HG02840 (cell line): ENCODE measurements around the gene FRMD4A.
"Not testable (repeated sequence)": the region's sequence is repeated elsewhere in the genome, so short reads cannot be mapped to it uniquely, and the experiment has no call there.

Experiments used
- ATAC-seq: cut with Tn5 transposase; IDR thresholded peaks from one replicate; pipeline ENCODE4 v1.9.1; 2021; ENCODE audit warnings: mild to moderate bottlenecking, moderate library complexity, moderate number of reproducible peaks; ENCODE audit not compliant: unreplicated experiment, low FRiP score

The FRMD4A gene

GRCh38 chr10:13930120-13930519, 400.6 kb downstream of the FRMD4A start:
- no peak for ATAC-seq

- no peak for ATAC-seq
Measured at GRCh38 chr10:13928451-13928850, 402.3 kb downstream of the FRMD4A start.

GRCh38 chr10:13925971-13926780, 404.5 kb downstream of the FRMD4A start:
- ATAC-seq = no peak

- no peak for ATAC-seq
Measured at GRCh38 chr10:13924040-13924725, 406.5 kb downstream of the FRMD4A start.

- no peak for ATAC-seq
Measured at GRCh38 chr10:13922586-13922985, 408.1 kb downstream of the FRMD4A start.

GRCh38 chr10:13921941-13922340, 408.8 kb downstream of the FRMD4A start:
- ATAC-seq = no peak

DNA sequence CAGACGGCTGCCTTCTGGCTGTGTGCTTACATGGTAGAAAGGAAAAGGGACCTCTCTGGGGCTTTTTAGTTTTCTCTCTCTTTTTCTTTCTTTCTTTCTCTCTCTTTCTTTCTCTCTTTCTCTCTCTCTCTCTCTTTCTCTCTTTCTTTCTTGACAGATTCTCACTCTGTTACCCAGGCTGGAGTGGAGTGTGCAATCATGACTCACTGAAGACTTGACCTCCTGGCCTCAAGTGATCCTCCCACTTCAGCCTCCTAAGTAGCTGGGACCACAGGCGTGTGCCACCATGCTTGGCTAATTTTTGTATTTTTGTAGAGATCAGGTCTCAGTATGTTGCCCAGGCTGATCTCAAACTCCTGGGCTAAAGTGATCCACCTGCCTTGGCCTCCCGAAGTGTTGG, 409.6 kb downstream of the FRMD4A start:
- ATAC-seq = not testable (repeated sequence)

- no peak for ATAC-seq
Measured at GRCh38 chr10:13920465-13920864, 410.3 kb downstream of the FRMD4A start.

DNA sequence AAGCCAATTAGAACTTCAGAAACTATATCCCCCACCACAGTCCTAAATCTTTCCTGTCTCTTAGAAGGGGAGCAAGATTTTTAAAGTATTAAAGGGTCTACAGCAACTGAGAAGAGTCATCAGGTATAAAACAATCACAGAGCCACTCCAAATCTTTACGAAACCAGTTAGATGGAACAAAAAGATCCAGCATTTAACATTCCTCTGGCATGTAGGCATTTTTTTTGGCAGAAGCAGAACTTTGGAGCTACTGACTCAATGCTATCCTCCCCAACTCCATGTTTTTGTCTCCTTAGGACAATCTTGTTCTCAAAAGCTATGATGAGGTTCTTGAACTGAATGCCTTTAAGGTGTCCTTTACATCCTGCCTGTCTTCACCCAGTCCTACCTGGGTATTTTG, 410.7 kb downstream of the FRMD4A start:
- ATAC-seq = no peak

- no peak for ATAC-seq
Measured at GRCh38 chr10:13917791-13918190, 412.9 kb downstream of the FRMD4A start.

DNA sequence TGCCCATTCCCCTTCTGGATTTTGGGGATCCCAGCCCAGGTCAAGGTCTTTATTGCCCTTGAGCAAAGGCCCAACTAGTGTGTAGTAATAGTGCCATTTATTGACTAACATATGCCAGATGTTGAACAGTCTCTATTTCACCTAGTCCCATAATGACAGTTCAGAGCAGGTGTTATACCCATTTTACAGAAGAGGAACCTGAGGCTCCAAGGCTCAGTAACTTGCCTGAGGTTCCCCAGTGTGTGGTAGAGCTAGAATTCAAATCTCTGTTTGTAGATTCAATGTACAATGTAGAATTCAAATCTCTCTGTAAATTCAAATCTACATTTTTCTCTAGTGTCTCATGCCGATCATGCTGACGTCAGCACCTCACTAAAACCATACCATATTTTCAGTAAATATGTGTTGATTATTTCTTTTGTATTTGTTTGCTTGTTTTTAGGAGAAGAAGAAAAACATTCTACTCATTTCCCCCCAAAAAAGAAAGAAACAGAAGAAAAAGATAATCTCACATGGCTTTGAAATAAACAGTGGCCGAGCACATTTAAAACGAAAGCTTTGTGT, 414.3 kb downstream of the FRMD4A start:
- ATAC-seq = no peak

GRCh38 chr10:13915710-13916109, 415.0 kb downstream of the FRMD4A start:
- ATAC-seq = no peak

GRCh38 chr10:13913897-13914296, 416.8 kb downstream of the FRMD4A start:
- no peak for ATAC-seq

GRCh38 chr10:13911821-13912520, 418.8 kb downstream of the FRMD4A start:
- no peak for ATAC-seq

DNA sequence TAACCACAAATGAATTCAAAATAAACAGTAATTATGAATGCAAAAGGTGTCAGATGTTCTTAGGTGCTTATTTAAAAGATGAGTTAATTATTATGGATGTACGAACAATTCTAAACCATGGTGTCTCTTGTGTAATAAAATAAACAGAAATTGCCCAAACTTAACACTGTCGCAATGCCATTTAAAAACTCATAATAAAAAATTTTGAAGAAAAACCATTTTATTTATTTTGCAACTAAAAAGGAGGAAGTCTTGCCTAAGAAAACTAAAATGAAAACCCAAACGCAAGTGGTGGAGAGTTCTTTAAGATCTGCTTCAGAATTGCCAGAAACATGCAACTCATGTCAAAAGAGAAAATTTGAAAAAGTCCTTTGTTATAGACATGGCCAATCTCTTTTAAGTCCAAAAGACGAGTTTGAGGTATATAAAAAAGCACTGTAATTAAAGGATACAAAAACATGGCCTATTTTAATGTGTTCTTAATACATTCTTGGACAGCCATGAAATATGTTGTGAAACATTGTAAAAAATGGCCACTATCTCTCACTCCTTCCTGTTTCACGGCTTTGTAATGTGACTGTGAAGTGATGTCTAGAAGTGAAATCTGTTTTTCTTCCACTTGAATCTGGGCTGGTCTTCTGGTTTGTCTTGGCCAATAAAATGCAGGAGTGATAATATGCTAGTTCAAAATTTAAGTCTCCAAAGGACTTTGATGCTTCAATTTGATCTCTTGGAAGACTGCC, 421.0 kb downstream of the FRMD4A start:
- no peak for ATAC-seq

GRCh38 chr10:13908475-13908874, 422.2 kb downstream of the FRMD4A start:
- ATAC-seq = no peak

- ATAC-seq = no peak
Measured at GRCh38 chr10:13907570-13907969, 423.2 kb downstream of the FRMD4A start.

DNA sequence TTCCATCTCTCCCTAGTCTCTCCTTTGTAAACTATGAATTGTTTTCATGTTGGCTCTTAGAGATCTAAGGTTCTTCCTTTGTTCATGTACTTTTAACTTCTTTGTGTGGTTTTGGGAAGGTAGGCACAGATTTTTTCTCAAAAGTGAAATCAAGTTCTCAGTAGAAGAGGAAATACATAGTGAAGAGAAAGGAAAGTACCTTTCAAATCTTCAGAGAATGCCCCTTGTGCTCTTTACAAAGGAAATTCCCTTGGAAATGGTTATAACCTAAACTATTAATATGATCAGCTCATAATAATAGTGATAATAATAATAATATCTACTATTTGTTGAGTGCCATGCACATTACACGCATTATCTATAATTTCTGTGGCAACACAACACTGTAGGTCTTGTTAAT, 425.4 kb downstream of the FRMD4A start:
- no peak for ATAC-seq

DNA sequence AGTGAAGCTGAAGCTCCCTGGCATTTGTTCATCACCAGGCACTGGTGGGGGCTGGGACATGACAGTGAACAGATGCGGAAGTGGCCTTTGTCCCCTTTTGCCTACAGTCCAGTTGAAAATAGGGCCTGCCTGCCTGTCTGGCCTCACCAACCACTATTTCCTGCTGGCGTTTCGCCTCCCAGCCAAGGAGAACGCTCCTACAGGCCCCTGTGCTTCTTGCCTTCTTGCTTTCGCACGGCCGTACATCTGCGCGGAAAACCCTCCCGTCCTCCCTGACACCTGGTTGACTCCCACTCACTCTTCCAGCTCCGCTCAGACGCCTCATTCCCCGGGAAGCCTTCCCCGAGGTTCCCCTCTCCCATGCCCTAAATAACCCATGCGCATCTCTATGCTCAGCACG, 426.7 kb downstream of the FRMD4A start:
- no peak for ATAC-seq

GRCh38 chr10:13902868-13903587, 427.7 kb downstream of the FRMD4A start:
- no peak for ATAC-seq
